Retinal pigment epithelial cell (primary cell): ENCODE measurements around the gene STX7.

ENCODE experiments used
- DNase-seq: peaks from one replicate; pipeline ENCODE4 v3.0.0-alpha.2; 2010; ENCODE audit warnings: low read depth
- H3K4me3 ChIP-seq: 2 replicates; pipeline ENCODE4 v1.5.1; 2011; ENCODE audit warnings: mild to moderate bottlenecking, low read length, control low read depth, moderate library complexity
- CTCF ChIP-seq: conservative IDR thresholded peaks from 2 replicates; pipeline ENCODE4 v1.5.1; 2011; ENCODE audit warnings: low read depth, low read length, control low read depth, inconsistent platforms

The STX7 gene

DNA sequence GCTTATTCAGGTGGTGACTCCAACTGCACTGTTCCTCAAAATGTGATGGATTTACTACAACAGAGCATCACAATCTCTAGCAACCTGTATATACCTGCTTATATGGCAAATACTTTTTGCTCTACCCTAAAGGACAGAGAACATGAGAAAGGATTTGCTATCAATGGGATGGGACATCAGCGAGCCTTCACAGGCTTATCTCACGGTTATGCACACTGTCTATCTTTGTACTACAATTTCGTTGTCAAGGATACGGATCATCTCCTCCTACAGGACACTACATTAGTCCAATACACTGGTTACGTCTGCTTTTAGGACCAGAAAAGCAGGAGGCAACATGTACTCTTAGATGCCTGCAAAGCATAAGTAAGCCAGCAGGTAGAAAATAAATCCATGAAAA, 34.2 kb downstream of the STX7 start:
- TF ChIP-seq CTCF: no peak
- no peak overlapping the region for H3K4me3 ChIP-seq
- no peak for DNase-seq

DNA sequence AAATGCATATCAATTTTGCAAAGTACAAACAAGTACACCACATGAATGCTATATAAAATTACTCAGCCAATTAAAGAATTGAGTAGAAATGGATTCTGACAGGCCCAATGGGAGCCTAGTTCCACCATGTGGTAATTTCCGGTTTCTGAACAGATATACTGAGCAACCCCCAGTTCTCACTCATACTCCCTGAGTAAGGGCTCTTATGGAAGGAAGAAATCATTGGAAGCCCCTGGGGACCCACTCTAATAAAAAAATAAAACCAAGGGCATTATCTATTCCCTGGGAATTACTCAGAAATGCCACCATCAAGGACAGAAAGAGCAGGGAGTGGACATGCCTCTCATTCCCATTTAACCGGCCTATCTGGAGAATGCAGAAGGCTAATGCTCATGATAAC, 34.6 kb downstream of the STX7 start:
- TF ChIP-seq CTCF: no peak
- no peak for DNase-seq
- H3K4me3 ChIP-seq: no peak overlapping the region

DNA sequence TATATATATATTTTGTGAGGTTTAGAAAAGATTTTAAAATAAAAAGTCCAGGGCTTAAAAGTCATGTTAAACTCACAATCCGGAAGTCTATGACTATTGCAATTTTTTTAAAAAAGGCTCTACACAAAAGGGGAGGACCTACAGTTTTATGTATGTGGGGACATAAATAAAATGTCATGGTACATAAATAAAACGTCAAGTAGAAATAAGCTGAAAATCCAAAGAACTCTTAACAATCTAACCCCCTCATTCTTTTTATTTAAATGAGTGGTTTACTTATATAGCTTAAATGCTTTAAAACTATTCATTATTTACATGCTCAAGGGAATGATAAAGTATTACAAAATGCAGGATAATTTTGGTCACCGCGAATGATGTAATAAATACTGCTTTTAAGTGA, 36.2 kb downstream of the STX7 start:
- TF ChIP-seq CTCF: no peak
- no peak for DNase-seq

GRCh38 chr6:132475925-132476324, 37.0 kb downstream of the STX7 start:
- TF ChIP-seq CTCF: no peak
- no peak overlapping the region for H3K4me3 ChIP-seq
- no peak for DNase-seq

More for the DNA sequence above, 36.2 kb downstream of the STX7 start:
- H3K4me3 ChIP-seq: no peak overlapping the region

- no peak for TF ChIP-seq CTCF
- H3K4me3 ChIP-seq: no peak overlapping the region
- no peak for DNase-seq
These were observed 41.1 kb downstream of the STX7 start for GRCh38 chr6:132471787-132472186.

GRCh38 chr6:132466952-132467351, 46.0 kb downstream of the STX7 start:
- no peak for DNase-seq
- no peak overlapping the region for H3K4me3 ChIP-seq
- TF ChIP-seq CTCF: no peak

DNA sequence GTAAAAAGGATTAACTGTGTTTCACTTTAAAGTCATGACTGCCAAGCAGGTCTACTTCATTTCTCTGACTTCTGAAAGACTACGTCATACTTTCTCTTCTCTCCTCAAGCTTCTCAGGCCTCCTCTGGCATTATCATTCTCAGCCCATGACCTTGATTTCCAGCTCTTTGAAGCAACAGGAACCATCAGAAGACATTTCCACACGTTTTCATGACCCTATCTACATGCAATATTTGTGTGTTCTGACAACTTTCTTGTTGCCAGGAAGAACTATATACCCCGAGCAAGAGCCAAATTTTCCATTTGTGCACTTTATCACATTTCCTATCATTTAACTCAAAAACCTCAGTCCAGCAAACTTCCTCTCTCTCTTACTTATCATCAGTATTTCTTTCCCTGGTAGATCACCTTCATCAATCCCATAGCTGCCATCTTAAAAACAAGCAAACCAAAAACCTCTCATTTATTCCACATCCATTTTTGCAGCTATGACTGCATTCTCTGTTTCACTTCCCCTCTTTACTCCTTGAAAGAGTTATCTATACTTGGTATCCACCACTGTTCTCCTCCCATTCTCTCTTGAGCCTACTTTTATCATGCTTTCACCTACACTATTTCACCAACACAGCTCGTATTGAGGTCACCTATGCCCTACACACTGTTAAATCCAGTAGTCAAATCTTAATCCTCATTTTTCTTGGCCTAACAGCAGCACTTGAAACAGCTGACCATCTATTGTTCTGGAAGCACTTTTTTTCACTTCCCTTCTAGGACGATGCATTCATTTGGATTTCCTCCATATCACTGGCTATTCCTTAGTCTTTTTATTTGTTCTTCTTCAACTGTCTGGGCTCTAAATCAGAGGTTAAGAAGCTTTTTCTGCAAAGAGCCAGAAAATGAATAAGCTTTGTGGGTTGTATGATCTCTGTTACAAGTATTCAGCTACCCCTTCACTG, 47.1 kb downstream of the STX7 start:
- DNase-seq: no peak
- TF ChIP-seq CTCF: no peak
- H3K4me3 ChIP-seq: no peak overlapping the region
